Loucy (cell line): ENCODE results near the gene AGPAT1.
"Not testable (repeated sequence)": the region's sequence is repeated elsewhere in the genome, so short reads cannot be mapped to it uniquely, and the experiment has no call there.

Source experiments
- H2AFZ ChIP-seq: fragments of 200-600 bp; sonication (generic); 2 replicates; pipeline ENCODE4 v1.6.0; 2016; ENCODE audit warnings: antibody characterized with exemption, mild to moderate bottlenecking, low read length, moderate library complexity
- H3F3A ChIP-seq: fragments of 200-600 bp; 2 replicates; pipeline ENCODE4 v1.6.0; 2016; ENCODE audit warnings: antibody characterized with exemption, low read depth, mild to moderate bottlenecking
- H3K27me3 ChIP-seq: fragments of 200-600 bp; sonication (generic); 2 replicates; pipeline ENCODE4 v1.6.1; 2014; ENCODE audit warnings: low read length, mild to moderate bottlenecking; ENCODE audit not compliant: insufficient read depth, poor library complexity, severe bottlenecking
- H3K36me3 ChIP-seq: fragments of 200-600 bp; sonication (generic); 2 replicates; pipeline ENCODE4 v1.6.1; 2016; ENCODE audit warnings: low read length; ENCODE audit not compliant: insufficient read depth
- H3K4me1 ChIP-seq: fragments of 200-600 bp; sonication (generic); 2 replicates; pipeline ENCODE4 v1.5.1; 2014; ENCODE audit warnings: low read length, mild to moderate bottlenecking; ENCODE audit not compliant: insufficient read depth, poor library complexity, severe bottlenecking
- H3K4me2 ChIP-seq: fragments of 200-600 bp; sonication (generic); 2 replicates; pipeline ENCODE4 v1.6.0; 2014; ENCODE audit warnings: antibody characterized with exemption, low read length, low read depth, mild to moderate bottlenecking; ENCODE audit not compliant: poor library complexity, severe bottlenecking
- H3K4me3 ChIP-seq: fragments of 200-600 bp; sonication (generic); 2 replicates; pipeline ENCODE4 v1.5.1; 2014; ENCODE audit warnings: low read length, mild to moderate bottlenecking, mixed read lengths; ENCODE audit not compliant: poor library complexity, severe bottlenecking
- H3K79me2 ChIP-seq: fragments of 200-600 bp; sonication (generic); 2 replicates; pipeline ENCODE4 v1.6.1; 2014; ENCODE audit warnings: low read length; ENCODE audit not compliant: insufficient read depth
- H3K9ac ChIP-seq: fragments of 200-600 bp; sonication (generic); 2 replicates; pipeline ENCODE4 v1.6.0; 2014; ENCODE audit warnings: mild to moderate bottlenecking, low read depth, low read length, moderate library complexity; ENCODE audit not compliant: poor library complexity, severe bottlenecking
- H3K9me2 ChIP-seq: fragments of 200-600 bp; sonication (generic); replicated peaks from 2 replicates; pipeline ENCODE4 v1.6.1; 2016; ENCODE audit warnings: low read depth, low read length, mixed read lengths
- H3K9me3 ChIP-seq: fragments of 200-600 bp; sonication (generic); 2 replicates; pipeline ENCODE4 v1.6.1; 2014; ENCODE audit warnings: mild to moderate bottlenecking, antibody characterized with exemption, low read length, low read depth; ENCODE audit not compliant: insufficient read depth
- H4K20me1 ChIP-seq: fragments of 200-600 bp; sonication (generic); 2 replicates; pipeline ENCODE4 v1.6.0; 2014; ENCODE audit warnings: antibody characterized with exemption, low read length, mild to moderate bottlenecking; ENCODE audit not compliant: insufficient read depth, poor library complexity, severe bottlenecking
- EZH2phosphoT487 ChIP-seq: fragments of 200-600 bp; IDR thresholded peaks from 2 replicates; pipeline ENCODE4 v1.6.1; 2018; ENCODE audit warnings: antibody characterized with exemption, mild to moderate bottlenecking, moderate library complexity, borderline replicate concordance
- TF ChIP-seq, protein P1 (sequence below): fragments of 200-600 bp; sonication (generic); conservative IDR thresholded peaks from 2 replicates; pipeline ENCODE4 v1.5.1; 2014; ENCODE audit warnings: mild to moderate bottlenecking, antibody characterized with exemption, low read length

The AGPAT1 gene

GRCh38 chr6:32187009-32187709, 11.3 kb upstream of the AGPAT1 start:
- peaks cover 11% of the 10 kb centered on the region for H4K20me1 ChIP-seq
- no peaks in the 10 kb centered on the region for H3K27me3 ChIP-seq
- no peaks in the 10 kb centered on the region for H3K9me3 ChIP-seq
- H3K4me1 ChIP-seq = peaks cover 27% of the 10 kb centered on the region
- H3K79me2 ChIP-seq = peaks cover 57% of the 10 kb centered on the region
- peaks cover 28% of the 10 kb centered on the region; the same call in 1 of the 2 replicates for H3K36me3 ChIP-seq
- no peaks in the 10 kb centered on the region for H3K9me2 ChIP-seq
- no peak overlapping the region for H2AFZ ChIP-seq
- peak overlapping the region; percentile 99 for H3K4me2 ChIP-seq
- no peak overlapping the region for H3K4me3 ChIP-seq
- TF ChIP-seq, protein P1, sequence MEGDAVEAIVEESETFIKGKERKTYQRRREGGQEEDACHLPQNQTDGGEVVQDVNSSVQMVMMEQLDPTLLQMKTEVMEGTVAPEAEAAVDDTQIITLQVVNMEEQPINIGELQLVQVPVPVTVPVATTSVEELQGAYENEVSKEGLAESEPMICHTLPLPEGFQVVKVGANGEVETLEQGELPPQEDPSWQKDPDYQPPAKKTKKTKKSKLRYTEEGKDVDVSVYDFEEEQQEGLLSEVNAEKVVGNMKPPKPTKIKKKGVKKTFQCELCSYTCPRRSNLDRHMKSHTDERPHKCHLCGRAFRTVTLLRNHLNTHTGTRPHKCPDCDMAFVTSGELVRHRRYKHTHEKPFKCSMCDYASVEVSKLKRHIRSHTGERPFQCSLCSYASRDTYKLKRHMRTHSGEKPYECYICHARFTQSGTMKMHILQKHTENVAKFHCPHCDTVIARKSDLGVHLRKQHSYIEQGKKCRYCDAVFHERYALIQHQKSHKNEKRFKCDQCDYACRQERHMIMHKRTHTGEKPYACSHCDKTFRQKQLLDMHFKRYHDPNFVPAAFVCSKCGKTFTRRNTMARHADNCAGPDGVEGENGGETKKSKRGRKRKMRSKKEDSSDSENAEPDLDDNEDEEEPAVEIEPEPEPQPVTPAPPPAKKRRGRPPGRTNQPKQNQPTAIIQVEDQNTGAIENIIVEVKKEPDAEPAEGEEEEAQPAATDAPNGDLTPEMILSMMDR = no peak
- no peak for TF ChIP-seq EZH2phosphoT487
- H3K9ac ChIP-seq = peak overlapping the region; percentile 22
- H3F3A ChIP-seq = no peaks in the 10 kb centered on the region

DNA sequence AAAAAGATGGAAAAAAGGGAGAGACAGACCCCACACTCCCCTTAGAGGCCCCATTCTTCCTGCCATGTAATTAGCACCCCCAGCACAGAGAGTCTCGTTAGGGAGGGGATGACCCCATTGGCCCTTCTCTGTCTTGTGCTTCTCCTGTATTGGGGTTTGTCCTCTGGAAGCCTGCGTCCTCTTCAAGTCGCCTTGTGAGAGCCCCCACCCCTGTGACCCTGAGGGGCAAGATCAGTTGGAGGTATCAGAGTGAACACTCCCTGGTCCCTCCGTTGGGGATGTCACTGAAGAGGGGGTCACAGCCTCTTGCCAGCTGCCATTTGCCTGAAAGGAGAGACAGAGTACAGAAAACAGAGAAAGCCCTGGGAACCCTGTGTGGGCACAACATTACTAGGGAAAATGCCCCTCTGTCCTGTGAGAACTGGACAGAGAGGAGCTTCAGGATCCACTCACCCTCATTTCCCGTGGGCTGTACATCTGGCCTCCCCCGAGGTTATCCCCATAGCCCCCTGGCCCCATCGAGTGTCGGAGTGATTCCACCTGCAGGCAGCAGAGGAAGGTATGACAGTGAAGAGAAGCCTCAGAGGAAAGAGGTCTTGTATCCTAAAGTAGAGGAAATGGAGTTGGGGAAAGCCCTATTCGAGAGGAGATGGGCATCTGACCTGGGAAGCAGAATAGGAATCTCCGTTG, 10.4 kb upstream of the AGPAT1 start:
- H3K9me3 ChIP-seq, H3K4me2 ChIP-seq, H3K27me3 ChIP-seq, H3K9me2 ChIP-seq, H3F3A ChIP-seq, H2AFZ ChIP-seq, H3K4me3 ChIP-seq: not testable (repeated sequence)
- Histone ChIP-seq H3K36me3 (peaks cover 28% of the 10 kb centered on the region; the same call in 1 of the 2 replicates), H3K9ac (peak overlapping the region; percentile 22), H3K79me2 (peaks cover 52% of the 10 kb centered on the region), H3K4me1 (peaks cover 19% of the 10 kb centered on the region), H4K20me1 (peaks cover 11% of the 10 kb centered on the region)

GRCh38 chr6:32185681-32186131, 9.8 kb upstream of the AGPAT1 start:
- not testable (repeated sequence) for H3K27me3 ChIP-seq, H3K4me3 ChIP-seq, H2AFZ ChIP-seq, H3F3A ChIP-seq, H3K9ac ChIP-seq, H3K9me2 ChIP-seq, H3K9me3 ChIP-seq, H3K4me2 ChIP-seq
- Histone ChIP-seq H4K20me1 (peaks cover 11% of the 10 kb centered on the region), H3K4me1 (peaks cover 13% of the 10 kb centered on the region), H3K36me3 (peaks cover 28% of the 10 kb centered on the region; the same call in 1 of the 2 replicates), H3K79me2 (peaks cover 52% of the 10 kb centered on the region)

DNA sequence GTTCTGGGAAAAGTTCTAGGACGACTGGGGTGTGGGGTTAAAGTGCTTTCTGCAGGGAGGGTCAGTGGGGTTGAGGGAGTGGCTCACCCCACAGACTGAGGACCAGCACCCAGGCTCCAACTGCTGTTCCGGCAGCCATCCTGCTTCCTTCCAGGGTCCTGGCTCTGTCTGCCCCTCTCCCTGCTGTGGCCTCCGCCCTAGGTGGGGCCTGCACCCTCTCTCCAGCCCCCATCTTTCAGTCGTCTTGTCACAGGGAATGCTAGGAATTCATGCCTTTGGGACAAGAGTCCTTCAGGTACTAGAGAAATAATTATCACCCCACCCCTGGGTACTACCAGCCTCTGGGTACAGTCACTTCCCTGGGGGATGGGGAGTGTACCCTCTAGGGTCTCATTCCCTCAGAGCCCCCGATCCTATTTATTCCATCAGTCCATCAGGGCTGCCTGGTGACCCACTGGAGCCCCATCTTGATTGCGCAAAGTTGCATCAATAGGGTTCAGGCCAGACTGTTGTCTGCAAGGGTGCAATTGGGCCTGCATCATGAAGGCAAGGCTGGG, 8.3 kb upstream of the AGPAT1 start, which contains the start of gene AGER:
AGER (minus strand) TSS at position 170 of the 557 bp plus-strand sequence; CDS start at position 139, 31 bp downstream.
- Histone ChIP-seq H2AFZ (no peak within 1 kb of the TSS), H3K4me2 (no peak within 1 kb of the TSS), H3K27me3 (no peaks in the 10 kb centered on the region), H3K9me2 (no peaks in the 10 kb centered on the region), H3K79me2 (peaks cover 51% of the 10 kb centered on the region), H3F3A (no peaks in the 10 kb centered on the region), H3K9me3 (no peaks in the 10 kb centered on the region), H3K9ac (no peak within 1 kb of the TSS), H3K4me3 (no peak within 1 kb of the TSS), H3K36me3 (peaks cover 28% of the 10 kb centered on the region; the same call in 1 of the 2 replicates), H3K4me1 (peaks cover 20% of the 10 kb centered on the region), H4K20me1 (peaks cover 10% of the 10 kb centered on the region)
- TF ChIP-seq, protein P1 = no peak
- no peak for TF ChIP-seq EZH2phosphoT487
